ENCODE measurements around the gene USP20. TPM values are rescaled to one million over a fixed set of nuclear protein-coding genes. Genes with fewer than 3 reads are reported as not detected.

USP20 gene
- total and polyA plus RNA-seq, 11 donors = 9.4 to 19.7 (median 12.9) TPM

DNA sequence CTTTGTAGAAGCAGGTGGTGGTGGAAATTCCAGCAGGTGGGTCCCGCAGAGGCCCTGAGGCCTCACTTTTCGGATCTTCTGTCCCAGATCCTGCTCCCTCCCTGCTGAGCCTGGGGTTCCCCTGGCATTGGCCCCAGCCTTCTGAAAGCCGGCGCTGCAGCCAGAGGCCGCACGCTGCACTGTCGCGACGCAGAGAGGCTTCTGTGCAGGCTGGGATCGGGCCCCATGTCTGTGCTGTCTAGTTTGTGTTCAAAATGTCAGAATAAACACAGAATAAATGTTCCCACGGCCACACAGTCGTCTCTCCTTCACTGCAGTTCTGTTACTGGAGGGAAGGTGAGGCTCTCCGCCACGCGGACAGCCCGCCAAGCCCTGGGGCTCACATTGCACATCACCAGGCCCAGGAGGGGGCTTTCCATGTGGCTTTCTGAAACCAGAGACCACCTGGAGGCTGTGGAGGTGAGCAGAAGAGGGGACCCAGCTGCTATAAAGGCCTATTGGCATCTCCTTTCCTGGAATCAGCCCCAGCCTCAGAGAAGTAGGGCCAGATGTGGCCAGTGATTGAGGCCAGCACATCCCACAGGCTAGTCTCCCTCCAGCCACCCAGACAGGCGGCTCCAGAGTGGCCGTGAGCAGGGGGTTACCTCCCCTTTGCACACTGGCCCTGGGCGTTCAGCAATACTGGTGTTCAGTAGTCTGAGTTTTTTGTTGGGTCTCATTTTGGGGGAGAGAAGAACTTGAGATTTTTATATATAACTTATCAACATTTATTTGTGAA is 46.5 kb downstream of the USP20 start:
- DNase-seq (no peak), ATAC-seq (no peak)
- peak overlapping the region in 1 of 12 donors; percentile 9 for H3K27ac ChIP-seq
- H3K4me3 ChIP-seq = no peak overlapping the region
- TF ChIP-seq, protein P1, sequence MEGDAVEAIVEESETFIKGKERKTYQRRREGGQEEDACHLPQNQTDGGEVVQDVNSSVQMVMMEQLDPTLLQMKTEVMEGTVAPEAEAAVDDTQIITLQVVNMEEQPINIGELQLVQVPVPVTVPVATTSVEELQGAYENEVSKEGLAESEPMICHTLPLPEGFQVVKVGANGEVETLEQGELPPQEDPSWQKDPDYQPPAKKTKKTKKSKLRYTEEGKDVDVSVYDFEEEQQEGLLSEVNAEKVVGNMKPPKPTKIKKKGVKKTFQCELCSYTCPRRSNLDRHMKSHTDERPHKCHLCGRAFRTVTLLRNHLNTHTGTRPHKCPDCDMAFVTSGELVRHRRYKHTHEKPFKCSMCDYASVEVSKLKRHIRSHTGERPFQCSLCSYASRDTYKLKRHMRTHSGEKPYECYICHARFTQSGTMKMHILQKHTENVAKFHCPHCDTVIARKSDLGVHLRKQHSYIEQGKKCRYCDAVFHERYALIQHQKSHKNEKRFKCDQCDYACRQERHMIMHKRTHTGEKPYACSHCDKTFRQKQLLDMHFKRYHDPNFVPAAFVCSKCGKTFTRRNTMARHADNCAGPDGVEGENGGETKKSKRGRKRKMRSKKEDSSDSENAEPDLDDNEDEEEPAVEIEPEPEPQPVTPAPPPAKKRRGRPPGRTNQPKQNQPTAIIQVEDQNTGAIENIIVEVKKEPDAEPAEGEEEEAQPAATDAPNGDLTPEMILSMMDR (IDR thresholded peaks at IDR 0.05) = no peak
- TF ChIP-seq POLR2A (IDR thresholded peaks at IDR 0.05) = no peak
- no peaks in the 10 kb centered on the region for H3K9me3 ChIP-seq
- H3K36me3 ChIP-seq = peaks cover 0 to 47% (median 0%) of the 10 kb centered on the region in 9 donors
- WGBS, 4 donors = 80 to 89% (median 87%) methylated on average over 17 to 19 of the region's 19 CpGs
- intact Hi-C loops (cut with DNase I) = loop anchor here in 8 of 10 donors (5.0 to 10.0 kb wide), 7 partner anchors 83 to 463 kb away; partner anchors contain the start of gene GPR107 (in 1 of the 8)
- no peaks in the 10 kb centered on the region for H3K27me3 ChIP-seq
- H3K4me1 ChIP-seq = peaks cover 3 to 34% (median 28%) of the 10 kb centered on the region in 12 donors

DNA sequence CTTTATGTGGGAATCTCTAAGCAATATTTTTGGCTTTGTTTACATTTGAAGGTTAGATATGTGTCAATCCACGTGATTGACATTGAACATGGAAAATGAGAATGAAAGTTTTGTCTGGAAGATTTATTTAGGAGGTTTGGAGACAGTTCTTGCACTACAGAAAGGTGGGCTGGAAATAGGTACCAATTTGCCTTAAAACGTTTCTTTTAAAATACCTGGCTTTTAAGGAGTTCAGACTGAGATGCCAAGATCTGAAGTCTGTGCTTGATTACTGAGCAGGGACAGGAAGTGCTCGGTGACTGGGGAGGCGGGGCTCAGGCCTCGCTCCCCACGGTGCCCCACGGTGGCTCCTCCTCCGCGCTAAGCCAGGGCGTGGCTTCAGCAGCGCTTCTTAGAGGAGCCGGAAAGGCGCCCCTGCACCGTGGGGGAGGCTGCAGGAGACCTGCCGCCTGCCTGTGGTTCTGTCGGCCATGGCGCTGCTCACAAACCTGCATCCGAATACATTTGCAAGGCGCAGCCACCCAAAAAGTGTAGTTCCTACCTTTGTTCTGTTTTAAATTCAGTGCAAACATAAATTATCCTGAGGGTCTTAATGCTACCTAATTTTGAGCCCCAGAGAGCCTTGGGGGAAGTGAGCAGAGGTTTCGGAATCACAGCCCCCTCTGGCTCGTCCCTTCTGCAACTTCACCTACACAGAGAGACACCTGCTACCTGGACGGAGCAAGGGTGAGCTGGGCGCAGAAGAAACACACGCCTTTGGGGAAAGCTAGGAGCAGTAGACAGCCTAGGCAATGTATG is 49.2 kb downstream of the USP20 start:
- WGBS, 4 donors = 16 to 30% (median 20%) methylated on average over 22 to 24 of the region's 24 CpGs
- H3K9me3 ChIP-seq = no peaks in the 10 kb centered on the region
- peaks cover 0 to 36% (median 0%) of the 10 kb centered on the region in 9 donors for H3K36me3 ChIP-seq
- H3K4me3 ChIP-seq = peak overlapping the region in 11 of 12 donors; percentile 1 to 57 (median 48)
- intact Hi-C loops (cut with DNase I) = loop anchor here (2.0 to 10.0 kb wide), 18 partner anchors 50 to 460 kb away; partner anchors contain the start of genes FNBP1 (in 5 of the 10), GPR107 (in 3 of the 10), C9orf78 (in 1 of the 10) and USP20 (in 1 of the 10)
- ATAC-seq (peak; percentile 61 to 78 (median 76)), DNase-seq (peak; percentile 86 to 95 (median 89))
- H3K27me3 ChIP-seq = no peaks in the 10 kb centered on the region
- peak overlapping the region; percentile 12 to 94 (median 84) for H3K27ac ChIP-seq
- TF ChIP-seq, protein P1 (IDR thresholded peaks at IDR 0.05) = no peak
- TF ChIP-seq POLR2A (IDR thresholded peaks at IDR 0.05) = no peak
- H3K4me1 ChIP-seq = peaks cover 3 to 61% (median 38%) of the 10 kb centered on the region in 12 donors

DNA sequence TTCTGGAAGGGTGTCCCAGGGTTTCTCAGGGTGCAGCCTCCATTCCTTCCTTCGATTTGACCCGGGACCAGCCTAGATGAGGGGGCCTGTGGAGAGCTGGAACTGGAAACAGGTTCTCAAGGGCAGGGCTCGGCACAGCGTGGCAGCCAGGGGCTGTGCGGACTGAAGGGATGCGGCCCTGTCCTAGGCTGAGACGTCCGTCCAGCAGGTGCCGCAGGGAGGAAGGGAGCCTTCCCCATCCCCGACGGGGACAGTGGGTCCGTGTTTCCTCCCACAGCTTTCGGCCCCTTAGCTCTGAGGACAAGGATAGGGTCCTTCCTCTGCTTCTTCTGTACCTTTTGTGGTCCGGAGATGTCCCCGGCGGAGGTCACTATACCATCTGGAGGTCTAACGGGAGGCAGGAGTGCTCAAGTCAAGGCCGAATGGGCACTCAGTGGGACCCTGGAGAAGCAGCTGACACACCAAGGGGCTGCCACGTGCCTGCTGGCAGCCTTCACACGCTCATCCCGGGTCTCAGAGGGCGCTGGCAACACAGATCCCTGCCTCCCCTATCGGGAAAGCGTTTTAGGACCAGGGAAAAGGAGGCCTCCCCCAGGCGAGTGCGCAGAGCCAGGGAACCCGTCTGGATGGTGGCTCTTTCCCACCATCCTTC is 49.9 kb downstream of the USP20 start:
- 31 to 35% (median 33%) methylated on average over 15 to 27 of the region's 27 CpGs for WGBS, 4 donors
- peak in 3 of 5 donors; percentile 42 to 57 (median 50) for DNase-seq
- Histone ChIP-seq H3K27me3 (no peaks in the 10 kb centered on the region), H3K4me1 (peaks cover 3 to 68% (median 38%) of the 10 kb centered on the region in 12 donors), H3K36me3 (peaks cover 0 to 39% (median 6%) of the 10 kb centered on the region in 9 donors), H3K4me3 (peak overlapping the region in 11 of 12 donors; percentile 1 to 57 (median 48)), H3K9me3 (no peaks in the 10 kb centered on the region), H3K27ac (peak overlapping the region; percentile 12 to 94 (median 84))
- intact Hi-C loops (cut with DNase I) = loop anchor here (2.0 to 10.0 kb wide), 17 partner anchors 50 to 460 kb away; partner anchors contain the start of genes FNBP1 (in 5 of the 10), GPR107 (in 3 of the 10), C9orf78 (in 1 of the 10) and USP20 (in 1 of the 10)
- peak; percentile 27 to 42 (median 34) for ATAC-seq
- TF ChIP-seq, protein P1 (IDR thresholded peaks at IDR 0.05) = peak in 2 of 12 donors; percentile 12 to 21
- no peak for TF ChIP-seq POLR2A (IDR thresholded peaks at IDR 0.05)

Data from heart left ventricle (tissue), 16 donors.